GM12878 (cell line): ENCODE measurements around the gene ADA. TPM values are rescaled to one million over a fixed set of nuclear protein-coding genes. Genes with fewer than 3 reads are reported as not detected.

Source experiments
- ATF7 ChIP-seq: fragments of 450-650 bp; IDR thresholded peaks from 2 replicates; pipeline ENCODE4 v1.6.1; 2016; ENCODE audit warnings: low read depth, mild to moderate bottlenecking
- CBFB ChIP-seq: IDR thresholded peaks from 2 replicates; pipeline ENCODE4 v1.6.1; 2016; ENCODE audit warnings: antibody characterized with exemption, low read depth
- CEBPB ChIP-seq, 2 experiments: fragments of 150-350 bp in 1 of 2; IDR thresholded peaks; 2 replicates each; pipeline ENCODE4 v1.6.1; 2012 to 2014; ENCODE audit warnings: low read depth in 2 of 2, low read length in 2 of 2, borderline replicate concordance in 1 of 2, inconsistent platforms in 1 of 2
- DPF2 ChIP-seq: fragments of 450-650 bp; IDR thresholded peaks from 2 replicates; pipeline ENCODE4 v1.6.1; 2017; ENCODE audit warnings: mild to moderate bottlenecking
- EP300 ChIP-seq, 2 experiments: fragments of 150-350 bp in 1 of 2; IDR thresholded peaks; 2 replicates each; pipeline ENCODE4 v1.6.1; 2011 to 2012; ENCODE audit warnings: low read depth in 2 of 2, low read length in 2 of 2, borderline replicate concordance in 1 of 2, improper control_type of control experiment in 1 of 2, inconsistent platforms in 1 of 2; ENCODE audit not compliant: control insufficient read depth in 1 of 2
- FOXK2 ChIP-seq: fragments of 450-650 bp; IDR thresholded peaks from 2 replicates; pipeline ENCODE4 v1.6.1; 2017; ENCODE audit warnings: mild to moderate bottlenecking, moderate library complexity
- HCFC1 ChIP-seq: fragments of 150-350 bp; IDR thresholded peaks from 2 replicates; pipeline ENCODE4 v1.6.1; 2014; ENCODE audit warnings: low read length
- KDM1A ChIP-seq: fragments of 200-600 bp; sonication (generic); IDR thresholded peaks from 2 replicates; pipeline ENCODE4 v1.6.1; 2016; ENCODE audit warnings: borderline replicate concordance
- MXI1 ChIP-seq: fragments of 150-350 bp; IDR thresholded peaks from 2 replicates; pipeline ENCODE4 v1.6.1; 2011; ENCODE audit warnings: low read depth, mild to moderate bottlenecking, inconsistent platforms, low read length, improper control_type of control experiment
- NR2C1 ChIP-seq: fragments of 450-650 bp; IDR thresholded peaks from 2 replicates; pipeline ENCODE4 v1.6.1; 2017; ENCODE audit warnings: antibody characterized with exemption, mild to moderate bottlenecking, moderate library complexity
- PAX5 ChIP-seq: IDR thresholded peaks from 2 replicates; pipeline ENCODE4 v1.6.1; 2011; ENCODE audit warnings: low read depth, low read length, borderline replicate concordance
- RELA ChIP-seq: fragments of 450-650 bp; IDR thresholded peaks from 2 replicates; pipeline ENCODE4 v1.8.0; 2014; ENCODE audit warnings: borderline replicate concordance; ENCODE audit not compliant: partially characterized antibody
- SRF ChIP-seq, 2 experiments: IDR thresholded peaks; 2 replicates each; pipeline ENCODE4 v1.6.1; 2011; ENCODE audit warnings: low read depth in 2 of 2, low read length in 2 of 2, mild to moderate bottlenecking in 1 of 2, moderate library complexity in 1 of 2
- TCF3 ChIP-seq: IDR thresholded peaks from 2 replicates; pipeline ENCODE4 v1.6.1; 2012; ENCODE audit warnings: low read depth, mild to moderate bottlenecking, low read length, borderline replicate concordance; ENCODE audit not compliant: insufficient read depth
- USF1 ChIP-seq: IDR thresholded peaks from 2 replicates; pipeline ENCODE4 v1.6.1; 2011; ENCODE audit warnings: borderline replicate concordance, low read depth, mild to moderate bottlenecking, moderate library complexity, mixed read lengths, low read length; ENCODE audit not compliant: insufficient read depth; ENCODE audit errors: extremely low read length
- YY1 ChIP-seq: IDR thresholded peaks from 2 replicates; pipeline ENCODE4 v1.6.1; 2011; ENCODE audit warnings: low read depth, mild to moderate bottlenecking, low read length
- ZBTB40 ChIP-seq: fragments of 450-650 bp; IDR thresholded peaks from 2 replicates; pipeline ENCODE4 v1.6.1; 2016; ENCODE audit warnings: mild to moderate bottlenecking, moderate library complexity, borderline replicate concordance
- ZNF217 ChIP-seq: fragments of 450-650 bp; IDR thresholded peaks from 2 replicates; pipeline ENCODE4 v1.6.1; 2017; ENCODE audit warnings: antibody characterized with exemption, mild to moderate bottlenecking
- ZNF274 ChIP-seq: IDR thresholded peaks from one replicate; pipeline ENCODE4 v1.8.0; 2011; ENCODE audit not compliant: insufficient read length, insufficient read depth
- polyA plus RNA-seq, 11 experiments: library from polyadenylated mRNA; depleted of rRNA in 4 of 11; unstranded in 6 of 11; stranded (reverse) in 5 of 11; fragments of >200 nt; fragmentation: Nextera tagmentation in 4 of 11; fragmentation: Illumina TruSeq in 1 of 11; extraction: Ambion mirVana in 4 of 11; extraction: Trizol in 1 of 11; gene quantifications; 1 replicate in 1 of 11; 2 replicates in 10 of 11; pipeline versions ENCODE4 v1.2.1 to v1.2.3, GENCODE V29; 2011 to 2016; ENCODE audit warnings: inconsistent platforms in 2 of 11, missing spikeins in 2 of 11, low read depth in 1 of 11
- total RNA-seq, 4 experiments: library from RNA; depleted of rRNA in 3 of 4; stranded (reverse); fragments of >200 nt in 3 of 4; fragmentation: Illumina TruSeq in 1 of 4; extraction: Trizol in 1 of 4; gene quantifications; 2 replicates each; pipeline versions ENCODE4 v1.2.1 to v1.2.3, GENCODE V29; 2013 to 2021
- TF ChIP-seq, protein P1 (sequence below): fragments of 450-650 bp; formaldehyde crosslinking; IDR thresholded peaks from 2 replicates; pipeline ENCODE4 v1.4.0; 2022; ENCODE audit warnings: mild to moderate bottlenecking, moderate library complexity
- TF ChIP-seq, protein P2 (sequence below): fragments of 450-650 bp; IDR thresholded peaks from 2 replicates; pipeline ENCODE4 v1.6.1; 2017; ENCODE audit warnings: mild to moderate bottlenecking

Gene ADA
- total and polyA plus RNA-seq, 10 of the 15 experiments (the other 5 are each of a cell fraction or from before 2014, with no cell fraction given), result 40.9 to 217 (median 90.8) TPM

DNA sequence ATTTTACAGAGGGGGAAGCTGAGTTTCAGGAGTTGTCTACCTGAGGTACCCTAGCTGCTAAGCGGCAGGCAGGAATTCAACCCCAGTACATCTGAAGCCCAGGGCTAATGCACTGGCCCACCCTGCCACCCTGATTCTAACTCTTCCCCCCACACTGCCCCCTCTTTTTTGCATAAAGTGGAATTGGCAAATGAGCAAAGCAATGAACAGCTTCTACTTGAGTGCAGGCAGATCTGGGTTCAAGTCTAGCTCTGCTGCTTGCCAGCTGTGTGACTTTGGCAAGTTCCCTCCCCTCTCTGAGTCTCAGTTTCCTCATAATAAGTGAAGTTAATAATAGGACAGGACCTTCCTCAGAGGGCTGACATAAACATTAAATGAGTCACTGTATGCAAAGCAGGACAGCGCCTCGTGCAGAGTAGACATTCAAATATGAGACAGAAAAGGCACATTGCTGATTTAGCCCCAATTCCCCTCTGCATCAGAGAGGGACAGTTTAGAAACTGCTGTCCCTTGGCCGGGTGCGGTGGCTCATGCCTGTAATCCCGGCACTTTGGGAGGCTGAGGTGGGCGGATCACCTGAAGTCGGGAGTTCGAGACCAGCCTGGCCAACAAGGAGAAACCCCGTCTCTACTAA is 4.7 kb downstream of the ADA start (continued):
- TF ChIP-seq HCFC1 (no peak), NR2C1 (no peak), KDM1A (no peak), ZNF217 (peak; percentile 97), FOXK2 (no peak), USF1 (no peak), CBFB (no peak), DPF2 (0 out of 2 replicates have a peak, but pooled peaks have one; percentile 74), ZNF274 (no peak), CEBPB (IDR thresholded peaks at IDR 0.05; ENCODE audit: borderline replicate concordance in 1 of 2, low read depth in 2 of 2, low read length in 2 of 2) (no peak), ZBTB40 (no peak), TCF3 (no peak), PAX5 (no peak), YY1 (no peak), MXI1 (no peak), RELA (no peak), SRF (IDR thresholded peaks at IDR 0.05; ENCODE audit: low read depth in 2 of 2, low read length in 2 of 2) (no peak), EP300 (IDR thresholded peaks at IDR 0.05; ENCODE audit: borderline replicate concordance in 1 of 2, control insufficient read depth in 1 of 2, low read depth in 2 of 2, low read length in 2 of 2) (peak in 1 of 2 experiments; percentile 59; a peak in 1 of 4 replicates), ATF7 (peak; percentile 90)
- TF ChIP-seq, protein P1, sequence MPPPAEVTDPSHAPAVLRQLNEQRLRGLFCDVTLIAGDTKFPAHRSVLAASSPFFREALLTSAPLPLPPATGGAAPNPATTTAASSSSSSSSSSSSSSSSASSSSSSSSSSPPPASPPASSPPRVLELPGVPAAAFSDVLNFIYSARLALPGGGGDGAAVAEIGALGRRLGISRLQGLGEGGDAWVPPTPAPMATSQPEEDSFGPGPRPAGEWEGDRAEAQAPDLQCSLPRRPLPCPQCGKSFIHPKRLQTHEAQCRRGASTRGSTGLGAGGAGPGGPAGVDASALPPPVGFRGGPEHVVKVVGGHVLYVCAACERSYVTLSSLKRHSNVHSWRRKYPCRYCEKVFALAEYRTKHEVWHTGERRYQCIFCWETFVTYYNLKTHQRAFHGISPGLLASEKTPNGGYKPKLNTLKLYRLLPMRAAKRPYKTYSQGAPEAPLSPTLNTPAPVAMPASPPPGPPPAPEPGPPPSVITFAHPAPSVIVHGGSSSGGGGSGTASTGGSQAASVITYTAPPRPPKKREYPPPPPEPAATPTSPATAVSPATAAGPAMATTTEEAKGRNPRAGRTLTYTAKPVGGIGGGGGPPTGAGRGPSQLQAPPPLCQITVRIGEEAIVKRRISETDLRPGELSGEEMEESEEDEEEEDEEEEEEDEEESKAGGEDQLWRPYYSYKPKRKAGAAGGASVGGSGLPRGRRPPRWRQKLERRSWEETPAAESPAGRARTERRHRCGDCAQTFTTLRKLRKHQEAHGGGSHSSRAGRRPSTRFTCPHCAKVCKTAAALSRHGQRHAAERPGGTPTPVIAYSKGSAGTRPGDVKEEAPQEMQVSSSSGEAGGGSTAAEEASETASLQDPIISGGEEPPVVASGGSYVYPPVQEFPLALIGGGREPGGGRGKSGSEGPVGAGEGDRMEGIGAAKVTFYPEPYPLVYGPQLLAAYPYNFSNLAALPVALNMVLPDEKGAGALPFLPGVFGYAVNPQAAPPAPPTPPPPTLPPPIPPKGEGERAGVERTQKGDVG, result no peak
- TF ChIP-seq, protein P2, sequence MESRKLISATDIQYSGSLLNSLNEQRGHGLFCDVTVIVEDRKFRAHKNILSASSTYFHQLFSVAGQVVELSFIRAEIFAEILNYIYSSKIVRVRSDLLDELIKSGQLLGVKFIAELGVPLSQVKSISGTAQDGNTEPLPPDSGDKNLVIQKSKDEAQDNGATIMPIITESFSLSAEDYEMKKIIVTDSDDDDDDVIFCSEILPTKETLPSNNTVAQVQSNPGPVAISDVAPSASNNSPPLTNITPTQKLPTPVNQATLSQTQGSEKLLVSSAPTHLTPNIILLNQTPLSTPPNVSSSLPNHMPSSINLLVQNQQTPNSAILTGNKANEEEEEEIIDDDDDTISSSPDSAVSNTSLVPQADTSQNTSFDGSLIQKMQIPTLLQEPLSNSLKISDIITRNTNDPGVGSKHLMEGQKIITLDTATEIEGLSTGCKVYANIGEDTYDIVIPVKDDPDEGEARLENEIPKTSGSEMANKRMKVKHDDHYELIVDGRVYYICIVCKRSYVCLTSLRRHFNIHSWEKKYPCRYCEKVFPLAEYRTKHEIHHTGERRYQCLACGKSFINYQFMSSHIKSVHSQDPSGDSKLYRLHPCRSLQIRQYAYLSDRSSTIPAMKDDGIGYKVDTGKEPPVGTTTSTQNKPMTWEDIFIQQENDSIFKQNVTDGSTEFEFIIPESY, result no peak
